ENCODE results near the gene GJD4. TPM values are rescaled to one million over a fixed set of nuclear protein-coding genes. Genes with fewer than 3 reads are reported as not detected.
A peak's percentile ranks its signal among the peaks of the same experiment; 100 is the strongest.

Gene GJD4
- polyA plus RNA-seq, 2 of the 4 experiments (the other 2 are of a cell fraction) = not detected

- no peak overlapping the region for H3K4me2 ChIP-seq
- CTCF ChIA-PET = interaction anchor here (0.9 to 1.3 kb wide), 2 partner anchors 15 kb away, joined by 3 to 6 read pairs; no protein-coding TSS in a partner anchor
Measured at GRCh38 chr10:35578618-35578956, 26.6 kb upstream of the GJD4 start.

GRCh38 chr10:35579116-35579515 is 26.0 kb upstream of the GJD4 start:
- no peak overlapping the region for H3K4me3 ChIP-seq
- no peak for FAIRE-seq
- no peak for TF ChIP-seq EHMT2 (IDR thresholded peaks at IDR 0.05; ENCODE audit: low read depth)
- ATAC-seq = no peak
- CTCF ChIA-PET = interaction anchor here (0.9 to 1.0 kb wide), 2 partner anchors 16 to 340 kb away, joined by 3 read pairs; no protein-coding TSS in a partner anchor
- no peak overlapping the region for H3K4me2 ChIP-seq
- DNase-seq (ENCODE audit: low read depth in 1 of 2, low spot score in 1 of 2) = no peak
- H3K9me3 ChIP-seq = no peaks in the 10 kb centered on the region
- POLR2A ChIA-PET = no interaction called here
- H3K4me1 ChIP-seq = no peaks in the 10 kb centered on the region
- 48% methylated on average over 3 of the region's 3 CpGs for WGBS (ENCODE audit: missing lambda C conversion rate)
- H3K27ac ChIP-seq = no peak overlapping the region

More at GRCh38 chr10:35578618-35578956, 26.6 kb upstream of the GJD4 start:
- DNase-seq (ENCODE audit: low read depth in 1 of 2, low spot score in 1 of 2) (no peak), ATAC-seq (0 out of 6 replicates have a peak, but pooled peaks of 1 of the 2 experiments have one; percentile 11), FAIRE-seq (no peak)
- WGBS (ENCODE audit: missing lambda C conversion rate) = 96% methylated on average over 4 of the region's 4 CpGs
- Histone ChIP-seq H3K9me3 (no peaks in the 10 kb centered on the region), H3K4me3 (no peak overlapping the region), H3K4me1 (no peaks in the 10 kb centered on the region), H3K27ac (no peak overlapping the region)
- TF ChIP-seq CBX8 (IDR thresholded peaks at IDR 0.05) (no peak), MAFK (IDR thresholded peaks at IDR 0.05; ENCODE audit: partially characterized antibody) (peak; percentile 52), BCL3 (IDR thresholded peaks at IDR 0.05) (no peak), MYC (IDR thresholded peaks at IDR 0.05; ENCODE audit: borderline replicate concordance, low read length) (no peak), HES2 (IDR thresholded peaks at IDR 0.05) (no peak), FOSB (CRISPR knock-in tag; IDR thresholded peaks at IDR 0.05) (no peak), ATOH8 (CRISPR knock-in tag; IDR thresholded peaks at IDR 0.05; ENCODE audit: low read depth) (no peak), HOXB5 (CRISPR knock-in tag; IDR thresholded peaks at IDR 0.05) (no peak)
- POLR2A ChIA-PET = no interaction called here

- Histone ChIP-seq H3K27ac (no peak overlapping the region), H3K4me1 (no peaks in the 10 kb centered on the region), H3K4me3 (no peak overlapping the region), H3K9me3 (no peaks in the 10 kb centered on the region), H3K4me2 (no peak overlapping the region)
- 77% methylated on average over 12 of the region's 12 CpGs for whole genome bisulfite sequencing (ENCODE audit: missing lambda C conversion rate)
- ATAC-seq (no peak), FAIRE-seq (no peak), DNase-seq (ENCODE audit: low read depth in 1 of 2, low spot score in 1 of 2) (no peak)
- CTCF ChIA-PET = interaction anchor here (0.8 to 2.4 kb wide), 6 partner anchors 15 to 341 kb away, joined by 3 to 12 read pairs (median 3); no protein-coding TSS in a partner anchor
- POLR2A ChIA-PET = no interaction called here
- TF ChIP-seq CHD4 (IDR thresholded peaks at IDR 0.05; ENCODE audit: borderline replicate concordance) (no peak), HOXB5 (CRISPR knock-in tag; IDR thresholded peaks at IDR 0.05) (no peak), REST (IDR thresholded peaks at IDR 0.05) (no peak), CTCF (IDR thresholded peaks at IDR 0.05) (no peak), E2F6 (IDR thresholded peaks at IDR 0.05; ENCODE audit: borderline replicate concordance, low read depth) (no peak), HMGXB4 (CRISPR knock-in tag; IDR thresholded peaks at IDR 0.05; ENCODE audit: borderline replicate concordance) (no peak), CHD2 (IDR thresholded peaks at IDR 0.05; ENCODE audit: low read length, partially characterized antibody) (no peak), FOSL2 (IDR thresholded peaks at IDR 0.05) (no peak), FOSL2 (CRISPR knock-in tag; IDR thresholded peaks at IDR 0.05) (no peak), POLR2AphosphoS2 (conservative IDR thresholded peaks at IDR 0.05; ENCODE audit: low read length) (no peak), ESRRA (IDR thresholded peaks at IDR 0.05; ENCODE audit: borderline replicate concordance, low read length) (no peak), RFX5 (IDR thresholded peaks at IDR 0.05) (no peak), EHF (CRISPR knock-in tag; IDR thresholded peaks at IDR 0.05) (no peak), RCOR1 (IDR thresholded peaks at IDR 0.05; ENCODE audit: low read depth, low read length) (no peak)
Measured at GRCh38 chr10:35579726-35580422, 25.3 kb upstream of the GJD4 start.
